Skin epidermis (tissue), 12 donors: ENCODE measurements around the gene ILF2.
A peak's percentile ranks its signal among the peaks of the same experiment; 100 is the strongest.

Source experiments
- H3K27ac ChIP-seq, 21 experiments: fragments of 200-600 bp; sonication (generic) in 11 of 21; one replicate each; pipeline ENCODE4 v1.5.0; 2020; ENCODE audit warnings: mild to moderate bottlenecking in 3 of 21, inconsistent platforms in 2 of 21, moderate library complexity in 2 of 21
- H3K4me3 ChIP-seq, 7 experiments: fragments of 200-600 bp; sonication (generic) in 2 of 7; one replicate each; pipeline ENCODE4 v1.5.0; 2020; ENCODE audit warnings: inconsistent platforms in 2 of 7, mild to moderate bottlenecking in 2 of 7, moderate library complexity in 1 of 7

The ILF2 gene

DNA sequence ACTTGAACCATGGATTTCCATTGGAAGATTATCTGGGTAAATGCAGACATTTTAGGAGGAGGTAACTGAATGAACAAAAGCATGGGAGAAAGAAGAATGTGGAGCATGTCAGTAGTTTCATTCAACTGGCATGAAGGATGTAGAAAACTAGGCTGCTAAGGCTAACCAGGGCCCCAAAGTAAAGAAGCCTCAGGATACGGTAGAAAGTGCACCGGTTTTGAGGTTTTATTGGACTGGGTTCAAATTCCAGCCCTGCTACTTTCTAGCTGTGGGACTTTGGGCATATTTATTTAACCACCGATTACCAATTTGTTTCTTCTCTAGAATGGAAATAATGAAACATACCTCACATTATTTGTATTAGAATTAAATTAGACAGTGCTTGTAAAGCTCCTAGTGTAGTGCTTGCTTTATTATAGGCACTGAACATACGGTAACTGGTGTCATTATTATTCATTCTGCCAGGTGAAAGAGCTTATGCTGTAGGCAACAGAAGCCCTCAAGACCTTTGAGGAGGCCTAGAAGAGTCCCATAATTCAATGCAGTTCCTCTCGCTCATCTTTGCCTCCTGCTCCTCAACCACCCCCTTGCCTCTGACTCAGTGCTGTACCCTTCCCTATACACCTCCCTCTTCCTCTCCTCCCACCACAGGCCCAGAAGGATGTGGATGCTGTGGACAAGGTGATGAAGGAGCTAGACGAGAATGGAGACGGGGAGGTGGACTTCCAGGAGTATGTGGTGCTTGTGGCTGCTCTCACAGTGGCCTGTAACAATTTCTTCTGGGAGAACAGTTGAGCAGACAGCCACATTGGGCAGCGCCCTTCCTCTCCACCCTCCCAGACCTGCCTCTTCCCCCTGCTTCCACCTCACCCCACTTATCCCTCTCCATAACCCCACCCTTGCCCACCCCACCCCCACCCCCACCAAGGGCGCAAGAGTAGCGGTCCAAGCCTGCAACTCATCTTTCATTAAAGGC, 39.5 kb downstream of the ILF2 start:
- Histone ChIP-seq H3K27ac (peak overlapping the region in 3 of 21 experiments; percentile 24 to 90 (median 43)), H3K4me3 (no peak overlapping the region)

DNA sequence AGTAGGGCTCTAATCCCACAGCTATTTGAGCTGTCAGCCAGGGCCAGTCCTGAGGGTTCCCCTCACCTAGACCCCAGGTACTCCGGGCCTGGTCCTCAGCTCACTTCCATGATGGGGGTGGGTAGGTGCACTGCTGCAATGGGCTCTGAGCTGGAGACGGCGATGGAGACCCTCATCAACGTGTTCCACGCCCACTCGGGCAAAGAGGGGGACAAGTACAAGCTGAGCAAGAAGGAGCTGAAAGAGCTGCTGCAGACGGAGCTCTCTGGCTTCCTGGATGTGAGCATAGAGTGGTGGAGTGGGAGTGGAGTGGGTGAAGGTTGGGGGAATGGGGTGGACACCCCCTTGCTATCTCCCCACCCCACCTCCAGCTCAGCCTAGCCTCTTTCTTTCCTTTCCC, 40.4 kb downstream of the ILF2 start:
- Histone ChIP-seq H3K27ac (peak overlapping the region in 6 of 21 experiments; percentile 23 to 90 (median 44)), H3K4me3 (no peak overlapping the region)

DNA sequence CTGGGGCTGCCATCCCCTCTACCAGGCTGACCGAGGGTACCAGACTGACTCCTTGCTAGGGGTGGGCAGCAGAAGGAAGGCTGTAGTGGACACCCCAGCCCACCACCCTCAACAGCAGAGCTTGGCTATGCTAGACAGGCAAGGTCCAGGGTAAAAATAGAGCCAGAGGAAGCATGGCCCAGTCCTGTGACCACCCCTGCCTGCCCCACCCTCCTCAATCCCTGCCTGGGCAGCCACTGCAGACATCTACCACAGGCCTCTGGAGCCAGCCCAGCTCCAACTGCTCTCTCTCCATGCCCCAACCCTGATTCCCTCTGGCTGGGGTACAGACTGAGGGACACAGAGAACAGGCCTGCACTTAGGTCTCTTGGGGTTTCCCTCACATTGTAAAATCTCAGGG, 40.8 kb downstream of the ILF2 start:
- Histone ChIP-seq H3K27ac (peak overlapping the region in 6 of 21 experiments; percentile 23 to 90 (median 46)), H3K4me3 (no peak overlapping the region)

DNA sequence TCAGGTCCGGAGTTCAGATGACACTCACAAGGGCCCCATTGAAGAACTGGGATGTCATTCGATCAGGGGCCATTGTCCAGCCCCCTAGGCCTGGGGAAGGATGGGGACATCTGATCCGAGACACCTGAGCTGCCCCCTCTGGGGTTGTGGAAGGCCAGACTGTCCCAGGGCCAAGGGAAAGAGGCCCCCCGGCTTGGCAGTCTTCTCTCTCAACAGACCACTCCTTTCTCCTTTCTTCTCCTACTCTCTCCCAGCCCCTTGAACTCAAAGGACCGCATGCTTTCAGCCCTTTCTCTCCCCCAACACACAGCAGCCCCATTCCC, 41.5 kb downstream of the ILF2 start:
- peak overlapping the region in 4 of 21 experiments; percentile 28 to 90 (median 77) for H3K27ac ChIP-seq
- H3K4me3 ChIP-seq = no peak overlapping the region

DNA sequence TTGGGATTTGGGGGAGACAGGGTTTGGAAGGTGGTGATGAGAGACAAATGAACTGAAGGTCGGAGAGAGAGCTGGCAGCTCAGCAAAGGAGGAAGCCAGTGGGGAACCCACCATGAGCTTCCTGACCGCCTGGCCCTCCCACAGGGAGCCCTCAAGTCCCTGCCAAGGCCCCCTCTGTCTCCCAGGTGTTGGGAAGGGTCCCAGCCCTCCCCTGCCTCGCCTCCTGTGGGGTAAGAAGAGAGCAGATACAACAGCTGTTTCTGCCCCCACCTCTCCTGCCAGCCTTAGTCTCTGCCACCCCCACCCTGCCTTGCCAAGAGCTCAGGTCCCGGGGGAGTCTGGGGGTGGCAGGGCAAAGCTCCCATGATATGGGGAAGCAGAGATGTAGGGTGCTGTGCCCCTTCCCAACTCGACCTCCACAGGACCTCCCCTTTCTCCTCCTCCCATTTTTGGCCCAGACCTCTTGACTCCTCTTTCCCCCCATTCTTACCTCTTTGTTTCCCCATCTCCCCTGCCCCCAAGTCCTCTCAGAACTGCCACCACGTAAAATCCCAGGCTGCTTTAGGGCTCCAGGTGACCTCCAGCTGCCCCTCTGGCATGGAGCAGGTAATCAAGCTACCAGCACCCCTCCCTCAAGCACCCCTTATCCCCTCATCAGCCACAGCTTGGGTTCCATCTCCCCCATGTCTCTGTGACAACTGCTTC, 42.0 kb downstream of the ILF2 start:
- Histone ChIP-seq H3K27ac (peak overlapping the region in 8 of 21 experiments; percentile 14 to 96 (median 88)), H3K4me3 (no peak overlapping the region)

DNA sequence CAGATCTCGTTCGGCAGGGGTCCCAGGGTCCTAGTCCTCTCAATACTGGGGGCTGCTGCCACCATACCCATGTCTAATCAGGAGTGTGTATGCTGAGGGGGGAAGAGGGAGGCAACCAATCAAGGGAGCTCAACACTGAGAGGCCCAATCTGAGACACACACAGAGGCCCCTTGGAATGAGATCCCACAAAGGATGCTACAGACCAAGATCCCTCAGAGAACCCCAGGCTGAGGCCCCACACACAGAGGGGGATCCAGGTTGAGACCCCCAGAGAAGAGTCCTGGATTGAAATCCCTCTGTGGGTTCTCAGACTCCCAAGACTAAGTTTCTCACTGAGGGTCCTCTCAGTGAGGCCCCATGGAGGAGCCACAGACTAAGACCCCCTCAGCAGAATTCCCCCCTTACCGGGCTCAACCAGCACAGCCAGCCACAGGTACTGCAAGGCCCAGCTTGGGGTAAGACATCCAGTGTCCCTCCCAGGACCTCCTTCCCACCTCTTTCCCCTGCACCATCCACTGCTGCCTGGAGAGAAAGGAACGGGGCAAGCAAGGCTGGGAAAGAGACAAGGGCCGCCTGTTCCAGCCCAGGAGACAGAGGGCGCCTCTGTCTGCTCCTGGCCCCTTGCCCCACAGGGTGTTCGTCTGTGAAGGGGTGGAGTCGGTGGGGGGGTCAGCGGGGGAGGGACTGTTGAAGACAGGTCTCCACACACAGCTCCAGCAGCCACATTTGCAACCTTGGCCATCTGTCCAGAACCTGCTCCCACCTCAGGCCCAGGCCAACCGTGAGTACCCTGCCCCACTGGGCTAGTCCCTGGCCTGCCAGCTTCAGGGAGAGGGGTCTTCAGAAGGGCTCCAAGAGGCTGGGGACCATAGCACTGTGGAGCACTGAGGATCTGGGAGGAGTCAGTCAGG, 42.8 kb downstream of the ILF2 start, which contains the start of gene S100A1:
TSS of gene S100A1 (plus strand) at position 720 of the 912 bp plus-strand sequence. CDS start 2,088 bp downstream, outside the sequence.
- Histone ChIP-seq H3K4me3 (peak within 1 kb of the TSS; percentile 30 to 46 (median 36)), H3K27ac (peak within 1 kb of the TSS; percentile 3 to 96 (median 85))

DNA sequence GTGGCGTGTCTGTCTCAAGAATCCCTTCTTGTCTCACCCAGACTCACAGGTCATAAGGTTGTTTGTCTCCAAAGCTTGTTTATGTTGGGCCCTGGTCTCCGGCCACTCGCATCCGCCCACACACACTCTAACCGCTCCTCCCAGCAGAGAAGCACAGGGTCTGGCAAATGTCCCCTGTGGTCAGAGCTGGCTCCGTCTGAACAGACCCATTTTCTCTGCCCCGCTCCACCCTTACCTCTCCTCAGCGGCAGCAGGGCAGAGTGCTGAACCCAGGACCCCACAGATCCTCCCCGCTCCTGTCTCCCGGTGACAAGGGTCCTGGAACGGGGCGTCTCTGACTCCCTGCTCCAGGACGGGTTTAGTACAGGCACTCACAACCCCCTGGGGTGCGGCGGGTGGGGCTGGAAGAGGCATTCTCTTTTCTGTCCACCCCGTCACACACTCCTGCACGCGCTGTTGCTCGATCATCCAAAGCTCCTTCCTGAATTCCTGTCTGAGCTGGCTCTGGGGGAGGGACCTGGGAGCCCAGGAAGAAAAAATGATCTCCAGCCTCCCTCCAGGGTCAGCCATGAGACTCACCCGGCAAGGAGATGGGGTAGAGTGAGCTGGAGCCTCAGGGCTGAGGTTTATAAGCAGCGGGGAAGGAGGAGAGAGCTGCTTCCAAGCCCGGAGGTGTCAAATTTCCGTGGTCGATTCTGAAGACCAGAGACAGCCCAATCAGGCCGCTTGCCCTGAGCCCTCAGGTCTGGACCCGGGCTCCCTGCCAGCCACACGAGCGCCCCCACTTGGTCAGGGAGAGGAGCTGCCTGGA, 43.7 kb downstream of the ILF2 start, which contains the start of gene S100A13:
TSS of gene S100A13 (minus strand) at position 602 of the 811 bp plus-strand sequence. CDS start 1,033 bp downstream, outside the sequence.
- H3K4me3 ChIP-seq = peak within 1 kb of the TSS; percentile 30 to 46 (median 36)
- H3K27ac ChIP-seq = peak within 1 kb of the TSS; percentile 3 to 96 (median 85)

DNA sequence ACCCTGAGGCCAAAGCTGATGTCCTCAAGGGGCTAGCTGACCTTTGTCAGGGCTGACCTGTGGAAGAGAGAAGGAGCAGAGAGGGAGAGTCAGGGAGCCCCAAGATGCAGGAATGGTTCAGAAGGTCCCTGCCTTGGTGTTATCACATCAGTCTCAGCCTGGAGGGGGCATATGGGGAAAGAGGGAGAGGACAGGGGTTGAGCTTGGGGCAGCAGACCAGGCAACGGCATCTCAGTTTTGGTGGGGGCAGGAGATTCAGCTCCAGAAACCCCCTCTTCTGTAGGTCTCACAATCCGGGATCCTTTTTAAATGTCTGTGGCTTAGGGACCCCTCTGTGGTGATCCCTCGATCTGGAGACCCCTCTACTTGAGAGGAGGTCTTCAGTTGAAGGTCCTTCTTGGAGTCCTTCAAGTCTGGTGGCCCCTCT, 44.3 kb downstream of the ILF2 start:
- peak overlapping the region; percentile 30 to 46 (median 36) for H3K4me3 ChIP-seq
- H3K27ac ChIP-seq = peak overlapping the region in 20 of 21 experiments; percentile 51 to 96 (median 86)

DNA sequence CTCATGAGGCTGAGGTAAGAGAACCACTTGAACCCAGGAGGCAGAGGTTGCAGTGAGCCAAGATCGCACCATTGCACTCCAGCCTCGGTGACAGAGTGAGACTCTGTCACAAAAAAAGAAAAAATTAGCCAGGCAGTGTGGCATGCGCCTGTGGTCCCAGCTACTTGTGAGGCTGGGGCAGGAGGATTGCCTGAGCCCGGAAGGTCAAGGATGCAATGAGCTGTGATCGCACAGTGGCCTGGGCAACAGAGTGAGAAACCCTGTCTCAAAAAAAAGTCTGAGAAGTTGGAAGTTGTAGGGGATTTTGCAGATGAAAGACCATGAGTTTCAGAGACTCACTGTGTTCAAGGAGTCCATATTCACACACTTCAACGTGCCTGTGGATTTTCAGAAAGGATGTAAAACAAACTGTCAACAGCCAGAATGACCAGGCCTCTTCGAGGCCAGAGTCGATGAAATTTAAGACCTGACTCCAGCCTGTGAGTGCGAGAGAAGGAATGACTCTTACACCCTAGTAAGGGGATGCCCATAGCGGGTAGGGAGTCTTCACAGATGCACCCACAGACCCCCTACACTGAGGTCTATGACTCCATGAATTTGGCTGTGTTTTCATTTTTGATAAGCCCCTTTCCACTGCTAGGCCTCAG, 45.7 kb downstream of the ILF2 start:
- peak overlapping the region in 1 of 21 experiments; percentile 15 for H3K27ac ChIP-seq
- no peak overlapping the region for H3K4me3 ChIP-seq

DNA sequence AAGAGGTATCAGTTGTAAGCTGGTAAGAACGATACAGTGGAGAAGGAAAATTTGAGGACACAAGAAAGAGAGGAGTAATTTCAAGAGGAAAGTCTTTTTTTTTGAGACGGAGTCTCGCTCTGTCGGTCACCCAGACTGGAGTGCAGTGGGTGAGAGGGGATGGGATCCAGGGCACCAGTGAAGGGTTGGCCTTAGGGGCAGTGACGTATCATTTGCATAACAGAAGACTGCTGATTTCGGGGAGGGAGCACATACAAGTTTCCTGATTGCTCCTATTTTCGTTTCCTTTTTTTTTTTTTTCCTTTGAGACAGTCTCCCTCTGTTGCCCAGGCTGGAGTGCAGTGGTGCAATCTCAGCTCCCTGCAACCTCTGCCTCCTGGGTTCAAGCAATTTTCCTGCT, 47.7 kb downstream of the ILF2 start:
- Histone ChIP-seq H3K4me3 (no peak overlapping the region), H3K27ac (peak overlapping the region in 1 of 21 experiments; percentile 26)

DNA sequence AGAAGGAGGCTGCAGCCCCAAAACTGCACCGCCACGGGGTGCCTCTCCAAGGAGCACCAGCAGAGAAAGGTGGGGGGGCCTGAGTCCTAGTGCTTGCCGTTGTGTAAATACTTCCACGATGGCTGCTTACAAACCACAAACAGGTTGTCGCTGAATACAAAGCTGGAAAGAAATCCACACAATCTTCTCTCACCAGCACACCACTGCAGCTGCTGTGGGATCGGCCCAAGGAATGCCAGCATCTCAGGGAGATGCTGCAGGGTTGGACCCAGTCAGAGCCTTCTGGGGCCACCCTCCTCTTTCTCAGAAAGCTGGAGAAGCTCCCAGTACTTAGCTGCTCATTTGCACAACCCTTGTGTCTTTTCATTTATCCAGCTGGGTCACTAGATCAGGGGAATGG, 51.6 kb downstream of the ILF2 start:
- no peak overlapping the region for H3K4me3 ChIP-seq
- H3K27ac ChIP-seq = no peak overlapping the region

DNA sequence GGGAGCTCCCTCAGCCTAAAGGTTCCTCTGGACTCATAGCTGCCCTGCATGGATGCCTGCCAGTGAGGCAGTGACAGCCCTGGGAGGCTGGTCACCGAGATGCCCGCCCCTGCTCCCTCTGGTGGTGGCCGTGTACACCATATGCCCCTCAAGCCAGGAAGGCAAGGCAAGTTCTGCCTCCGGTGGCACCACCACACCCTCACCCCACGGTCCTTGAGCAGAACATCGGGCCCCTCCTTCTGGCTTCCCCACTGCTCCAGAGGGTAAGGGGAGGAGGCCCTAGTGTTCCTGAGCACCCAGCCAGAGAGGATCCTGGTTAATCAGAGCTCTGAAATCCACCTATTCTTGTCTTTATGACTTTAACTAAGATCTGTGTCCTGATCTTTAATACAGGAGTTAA, 53.1 kb downstream of the ILF2 start:
- H3K4me3 ChIP-seq = no peak overlapping the region
- peak overlapping the region in 16 of 21 experiments; percentile 73 to 97 (median 84) for H3K27ac ChIP-seq

DNA sequence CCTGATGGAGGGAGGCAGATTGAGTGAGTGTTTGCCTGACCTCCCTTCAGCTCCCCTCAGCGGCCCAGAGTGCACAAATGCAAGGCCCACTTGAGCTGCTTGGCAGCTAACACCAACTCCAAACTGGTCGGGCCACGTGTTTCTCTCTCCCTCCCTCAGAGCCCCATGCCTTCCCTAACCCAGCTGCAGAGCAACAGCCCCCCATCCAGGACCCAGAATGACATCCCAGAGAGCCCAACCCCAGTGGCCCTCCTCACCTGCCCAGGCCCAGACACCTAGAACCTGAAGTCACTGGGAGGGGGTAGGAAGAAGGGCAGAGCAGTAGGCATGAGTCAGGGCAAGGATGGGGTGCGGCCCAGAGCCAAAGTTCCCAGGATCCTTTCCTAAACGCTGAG, 53.9 kb downstream of the ILF2 start:
- H3K4me3 ChIP-seq = no peak overlapping the region
- H3K27ac ChIP-seq = peak overlapping the region in 19 of 21 experiments; percentile 58 to 97 (median 83)

DNA sequence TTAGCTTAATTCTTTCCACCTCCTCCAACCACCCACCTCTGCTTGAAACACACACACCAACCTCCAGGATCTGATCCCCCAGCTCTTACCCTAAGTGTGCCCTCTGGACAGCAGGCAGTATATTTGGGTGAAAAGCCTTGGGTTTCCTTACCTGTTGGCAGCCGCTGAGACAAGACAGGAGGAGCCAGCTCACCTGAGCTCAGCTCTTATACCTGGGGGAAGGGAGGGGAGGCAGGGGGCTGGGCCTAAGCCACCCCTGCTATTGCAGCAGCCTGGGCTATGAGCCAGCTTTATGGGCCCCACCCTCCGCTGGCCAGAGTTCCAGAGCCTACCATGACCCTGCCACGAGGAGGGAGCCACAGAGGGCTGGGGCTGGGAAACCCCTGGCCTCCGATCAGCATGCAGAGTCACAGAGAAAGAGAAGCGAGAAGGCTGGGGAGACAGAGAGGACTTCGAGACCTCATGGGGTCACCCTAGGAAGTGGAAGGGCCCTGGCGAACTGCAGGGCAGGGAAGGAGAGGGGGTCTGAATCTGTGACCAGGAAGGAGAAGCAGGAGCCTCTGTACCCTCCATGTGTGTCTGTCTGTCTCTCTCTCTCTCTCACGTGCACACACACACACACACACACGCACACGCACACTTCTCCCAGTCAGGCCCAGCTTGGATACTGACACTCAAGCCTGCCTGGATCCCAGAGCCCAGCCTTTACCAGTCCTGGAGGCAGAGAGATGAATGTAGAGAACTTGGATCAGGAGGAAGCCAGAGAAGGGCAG, 54.5 kb downstream of the ILF2 start, which contains the start of gene S100A14:
TSS of gene S100A14 (minus strand) at position 182 of the 773 bp plus-strand sequence. CDS start 467 bp downstream, outside the sequence.
- Histone ChIP-seq H3K27ac (peak within 1 kb of the TSS; percentile 56 to 97 (median 83)), H3K4me3 (peak within 1 kb of the TSS; percentile 20 to 53 (median 36))

DNA sequence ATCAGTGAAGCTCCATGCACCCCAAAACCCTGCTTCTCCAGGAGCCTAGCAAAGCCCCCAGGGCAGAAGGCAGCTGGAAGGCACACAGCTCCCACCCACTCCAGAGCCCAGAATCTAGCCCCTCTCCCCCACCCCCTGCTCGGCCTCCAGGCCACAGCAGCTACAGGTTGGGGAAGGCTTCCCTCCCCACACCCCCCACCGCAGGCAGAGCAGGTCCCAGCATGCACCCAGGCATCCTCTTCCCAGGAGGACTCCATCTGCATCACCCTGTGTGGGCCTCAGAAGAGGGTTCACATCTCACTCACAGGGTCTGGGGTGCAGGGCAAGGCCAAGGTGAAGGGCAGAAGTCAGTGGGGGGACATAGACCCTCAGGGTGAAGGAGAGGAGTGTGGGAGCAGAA, 55.4 kb downstream of the ILF2 start:
- Histone ChIP-seq H3K27ac (peak overlapping the region; percentile 56 to 97 (median 83)), H3K4me3 (peak overlapping the region; percentile 20 to 53 (median 36))

DNA sequence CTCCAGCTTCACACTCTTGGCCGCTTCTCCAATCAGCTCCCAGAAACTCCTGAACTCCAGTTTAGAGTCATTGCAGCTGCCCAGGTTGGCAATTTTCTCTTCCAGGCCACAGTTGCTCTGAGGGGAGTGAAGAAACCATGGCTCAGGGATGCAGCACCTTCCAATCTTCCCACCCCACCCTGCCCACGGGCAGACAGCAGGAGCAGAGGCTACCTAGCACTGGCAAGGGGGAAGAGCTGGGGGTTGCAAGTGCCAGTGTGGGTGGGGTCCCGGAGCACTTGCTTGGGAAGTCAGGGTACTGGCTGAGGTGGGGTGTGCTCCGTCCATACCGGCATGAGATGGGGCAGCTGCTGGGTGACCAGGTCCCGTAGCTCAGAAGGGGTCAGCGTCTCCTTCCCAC, 55.9 kb downstream of the ILF2 start:
- Histone ChIP-seq H3K4me3 (peak overlapping the region; percentile 20 to 53 (median 36)), H3K27ac (peak overlapping the region in 18 of 21 experiments; percentile 24 to 97 (median 84))
